GM23248 (cell line): ENCODE data around the gene ZSWIM6. TPM values are rescaled to one million over a fixed set of nuclear protein-coding genes. Genes with fewer than 3 reads are reported as not detected.

Experiments
- DNase-seq: peaks from one replicate; pipeline ENCODE4 v3.0.0-alpha.2; 2015
- H2AFZ ChIP-seq: fragments of 200-600 bp; sonication (generic); 2 replicates; pipeline ENCODE4 v1.6.1; 2016; ENCODE audit warnings: antibody characterized with exemption
- H3F3A ChIP-seq: fragments of 200-600 bp; sonication (generic); 2 replicates; pipeline ENCODE4 v1.6.1; 2016; ENCODE audit warnings: mild to moderate bottlenecking, antibody characterized with exemption, mixed run types; ENCODE audit not compliant: insufficient read depth
- H3K27ac ChIP-seq: fragments of 200-600 bp; sonication (generic); 2 replicates; pipeline ENCODE4 v1.5.1; 2016; ENCODE audit warnings: mild to moderate bottlenecking
- H3K27me3 ChIP-seq: fragments of 200-600 bp; sonication (generic); replicated peaks from 2 replicates; pipeline ENCODE4 v1.6.1; 2016; ENCODE audit warnings: mild to moderate bottlenecking; ENCODE audit not compliant: insufficient read depth
- H3K36me3 ChIP-seq: fragments of 200-600 bp; sonication (generic); 2 replicates; pipeline ENCODE4 v1.6.1; 2016; ENCODE audit warnings: low read depth, mild to moderate bottlenecking
- H3K4me1 ChIP-seq: fragments of 200-600 bp; sonication (generic); 2 replicates; pipeline ENCODE4 v1.6.1; 2016; ENCODE audit warnings: mild to moderate bottlenecking; ENCODE audit not compliant: insufficient read depth
- H3K4me2 ChIP-seq: fragments of 200-600 bp; sonication (generic); one replicate; pipeline ENCODE4 v1.6.1; 2016; ENCODE audit warnings: mild to moderate bottlenecking; ENCODE audit not compliant: unreplicated experiment
- H3K4me3 ChIP-seq: fragments of 200-600 bp; sonication (generic); 2 replicates; pipeline ENCODE4 v1.5.1; 2016; ENCODE audit warnings: mild to moderate bottlenecking
- H3K79me2 ChIP-seq: fragments of 200-600 bp; sonication (generic); 2 replicates; pipeline ENCODE4 v1.6.1; 2016; ENCODE audit warnings: mild to moderate bottlenecking; ENCODE audit not compliant: insufficient read depth
- H3K9ac ChIP-seq: fragments of 200-600 bp; sonication (generic); 2 replicates; pipeline ENCODE4 v1.6.1; 2016; ENCODE audit warnings: mild to moderate bottlenecking
- H3K9me2 ChIP-seq: fragments of 200-600 bp; sonication (generic); 2 replicates; pipeline ENCODE4 v1.6.1; 2016; ENCODE audit warnings: mixed run types, mild to moderate bottlenecking, moderate library complexity; ENCODE audit not compliant: insufficient read depth
- H3K9me3 ChIP-seq: fragments of 200-600 bp; sonication (generic); one replicate; pipeline ENCODE4 v1.6.1; 2017; ENCODE audit warnings: low read depth
- H4K20me1 ChIP-seq: fragments of 200-600 bp; sonication (generic); 2 replicates; pipeline ENCODE4 v1.6.0; 2016; ENCODE audit not compliant: insufficient read depth
- EZH2 ChIP-seq: fragments of 200-600 bp; sonication (generic); IDR thresholded peaks from 2 replicates; pipeline ENCODE4 v1.6.1; 2018; ENCODE audit warnings: antibody characterized with exemption, mild to moderate bottlenecking; ENCODE audit not compliant: insufficient read depth, poor library complexity, severe bottlenecking
- EZH2phosphoT487 ChIP-seq: fragments of 200-600 bp; sonication (generic); IDR thresholded peaks from 2 replicates; pipeline ENCODE4 v1.6.1; 2018; ENCODE audit warnings: antibody characterized with exemption, moderate library complexity, mild to moderate bottlenecking, low read depth; ENCODE audit not compliant: insufficient read depth
- WGBS, 2 experiments: methylation state at CpG; one replicate each; pipeline ENCODE4 v1.1.6; 2015 to 2017; ENCODE audit warnings: low lambda C conversion rate in 2 of 2, low coverage in 1 of 2; ENCODE audit errors: missing lambda C conversion rate in 2 of 2; 5-methylcytosine and 5-hydroxymethylcytosine counted together
- in situ Hi-C: fragments of 300-500 bp; cut with MboI; formaldehyde crosslinking; loops from 2 replicates; pipeline ENCODE4 v1.15.0; 2020
- polyA plus RNA-seq: library from polyadenylated mRNA; unstranded; fragments of >200 nt; fragmentation: Nextera tagmentation; extraction: Ambion mirVana; gene quantifications from 2 replicates; pipeline ENCODE4 v1.2.1, GENCODE V29; 2016
- total RNA-seq: library from RNA; depleted of rRNA; stranded (reverse); fragments of >200 nt; shearing (Covaris generic); gene quantifications from 2 replicates; pipeline ENCODE4 v1.2.3, GENCODE V29; 2014

ZSWIM6 gene
- total and polyA plus RNA-seq, 2 experiments from 2014 or later, result 1.5 to 4.8 TPM

DNA sequence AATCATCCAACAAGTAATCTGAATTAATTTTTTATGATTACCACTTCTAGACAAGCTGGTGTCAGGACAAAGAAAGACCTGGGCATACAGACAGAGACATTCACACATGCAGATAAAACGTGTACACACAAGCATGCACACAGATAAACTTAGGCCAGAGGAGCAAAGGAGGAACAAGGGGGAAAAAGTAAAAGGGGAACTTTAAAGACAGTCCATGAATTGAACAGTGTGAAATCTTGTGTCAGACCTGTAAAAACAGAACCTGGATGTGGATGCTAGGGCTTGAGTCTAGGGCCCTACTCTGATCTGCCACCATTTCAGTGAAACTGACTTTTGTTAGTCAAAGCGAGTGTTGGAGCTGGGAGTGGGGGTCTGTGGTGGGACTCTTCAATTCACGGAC, 11.2 kb upstream of the ZSWIM6 start:
- no peak for TF ChIP-seq EZH2
- TF ChIP-seq EZH2phosphoT487, result no peak
- WGBS, 2 experiments, result 94 to 97% methylated on average over 3 of the region's 3 CpGs

DNA sequence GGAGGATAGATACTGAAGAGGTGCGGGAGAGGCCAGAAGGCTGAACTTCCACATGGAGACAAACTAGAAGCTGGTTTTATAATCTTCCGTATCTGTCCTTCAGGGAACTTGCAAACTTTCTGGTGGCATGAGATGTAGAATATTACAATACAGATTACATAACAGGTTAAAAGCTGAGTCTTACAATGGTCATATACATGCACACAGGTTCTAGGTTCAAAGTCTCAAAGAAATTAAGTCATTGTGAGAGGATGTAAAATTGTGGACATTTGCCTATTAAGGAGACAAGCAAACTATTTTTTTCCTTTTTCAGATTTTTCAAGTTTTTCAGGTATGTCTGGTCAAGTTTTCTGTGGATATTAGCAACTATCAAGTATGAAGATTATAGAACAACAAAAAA, 10.4 kb upstream of the ZSWIM6 start:
- Histone ChIP-seq H3K4me1 (0 out of 2 replicates have a peak, but pooled peaks cover 3% of the 10 kb centered on the region), H3K4me3 (no peak overlapping the region), H3K27ac (no peak overlapping the region), H3K79me2 (no peaks in the 10 kb centered on the region), H3K4me2 (no peak overlapping the region), H3K36me3 (no peaks in the 10 kb centered on the region), H3K9me2 (no peaks in the 10 kb centered on the region), H4K20me1 (no peaks in the 10 kb centered on the region), H3K27me3 (no peaks in the 10 kb centered on the region), H3K9ac (no peak overlapping the region), H2AFZ (no peak overlapping the region), H3K9me3 (no peaks in the 10 kb centered on the region), H3F3A (no peaks in the 10 kb centered on the region)
- no peak for TF ChIP-seq EZH2
- TF ChIP-seq EZH2phosphoT487, result no peak
- DNase-seq, result no peak
- in situ Hi-C loops, result loop anchor here (10.0 kb wide), 1 partner anchor 157 kb away; the partner anchor contains the start of gene SMIM15
- WGBS, 2 experiments, result 97 to 100% methylated on average over 2 of the region's 2 CpGs

More for the DNA sequence above, 11.2 kb upstream of the ZSWIM6 start:
- Histone ChIP-seq H3K36me3 (no peaks in the 10 kb centered on the region), H3K9ac (no peak overlapping the region), H3K4me1 (0 out of 2 replicates have a peak, but pooled peaks cover 3% of the 10 kb centered on the region), H3K9me3 (no peaks in the 10 kb centered on the region), H3K27ac (no peak overlapping the region), H3K4me2 (no peak overlapping the region), H3K27me3 (no peaks in the 10 kb centered on the region), H2AFZ (no peak overlapping the region), H3K4me3 (no peak overlapping the region), H3K9me2 (no peaks in the 10 kb centered on the region), H4K20me1 (no peaks in the 10 kb centered on the region), H3K79me2 (no peaks in the 10 kb centered on the region), H3F3A (no peaks in the 10 kb centered on the region)
- in situ Hi-C loops, result loop anchor here (10.0 kb wide), 1 partner anchor 156 kb away; the partner anchor contains the start of gene SMIM15
- DNase-seq, result no peak

DNA sequence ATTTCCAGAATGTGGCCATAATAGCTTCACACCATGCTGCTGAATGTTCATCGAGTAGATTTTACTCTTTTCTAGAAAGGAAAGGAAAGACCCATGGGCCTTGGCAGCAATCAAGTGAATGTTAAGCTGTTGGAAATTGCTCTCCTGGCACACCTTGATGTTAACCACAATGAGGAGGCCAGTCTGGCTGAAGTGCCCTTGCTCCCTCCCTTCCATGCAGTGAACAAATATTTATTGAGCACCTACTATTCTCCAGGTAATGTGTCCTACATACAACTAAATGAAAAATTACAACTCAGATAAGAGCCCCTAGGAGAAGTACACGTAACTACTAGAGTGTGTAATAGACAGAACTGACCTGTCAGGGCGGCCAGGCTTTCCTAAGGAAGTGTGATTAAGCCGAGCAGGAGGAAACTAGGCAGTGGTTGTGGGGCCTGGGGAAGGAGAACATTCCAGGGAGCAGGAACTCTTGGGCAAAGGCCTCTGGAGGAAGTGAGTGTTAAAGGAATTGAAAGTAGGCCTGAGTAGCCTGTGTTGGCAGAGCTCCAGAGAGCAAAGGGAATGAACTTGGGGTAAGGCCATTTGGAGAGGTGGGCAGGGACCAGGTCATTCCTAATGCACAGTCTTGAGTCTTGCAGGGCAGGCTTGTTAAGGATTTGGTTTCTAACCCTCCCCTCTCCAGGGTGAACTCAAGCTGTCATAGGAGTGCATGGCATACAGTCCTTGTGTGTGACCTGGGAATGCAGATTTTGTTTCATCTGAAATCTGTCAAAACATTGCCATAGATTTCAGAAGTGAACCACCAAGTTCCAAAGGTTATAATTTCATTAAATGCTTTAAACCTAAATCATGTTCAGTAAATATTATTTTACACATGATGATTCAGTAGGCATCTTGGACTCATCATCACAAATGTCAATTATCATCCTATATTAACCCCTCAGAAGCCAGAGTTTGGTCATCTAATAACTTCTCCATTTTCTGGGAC, 9.0 kb upstream of the ZSWIM6 start:
- Histone ChIP-seq H3K4me3 (no peak overlapping the region), H3K9me3 (no peaks in the 10 kb centered on the region), H2AFZ (no peak overlapping the region), H3K4me2 (no peak overlapping the region), H3K27ac (no peak overlapping the region), H3K27me3 (no peaks in the 10 kb centered on the region), H3K79me2 (no peaks in the 10 kb centered on the region), H3K9ac (no peak overlapping the region), H4K20me1 (no peaks in the 10 kb centered on the region), H3K36me3 (no peaks in the 10 kb centered on the region), H3K4me1 (peaks cover 10% of the 10 kb centered on the region), H3F3A (peaks cover 10% of the 10 kb centered on the region), H3K9me2 (no peaks in the 10 kb centered on the region)
- WGBS, 2 experiments, result 73 to 75% methylated on average over 4 of the region's 4 CpGs
- in situ Hi-C loops, result loop anchor here (10.0 kb wide), 1 partner anchor 158 kb away; the partner anchor contains the start of gene SMIM15
- peak; percentile 28 for DNase-seq
- no peak for TF ChIP-seq EZH2
- TF ChIP-seq EZH2phosphoT487, result no peak
